Frontal cortex (tissue), 4 donors: ENCODE measurements around the gene SOAT1. TPM values are rescaled to one million over a fixed set of nuclear protein-coding genes. Genes with fewer than 3 reads are reported as not detected.

ENCODE experiments used
- DNase-seq, 2 donors: peaks; one replicate each; pipeline ENCODE4 v3.0.0; 2012; ENCODE audit warnings: low spot score in 2 of 2
- FAIRE-seq: peaks from 2 replicates; lab custom pipeline; 2012; peaks lifted over from hg19 to GRCh38; lab: Jason Lieb, UNC
- total RNA-seq: library from RNA; depleted of rRNA; stranded (reverse); fragments of >200 nt; gene quantifications from one replicate; pipeline ENCODE4 v1.2.3, GENCODE V29; 2014
- donor health status: control.
- donor health status: control.
- donor health status: control.

The SOAT1 gene
- total RNA-seq, 1 donor from 2014 or later: 15.9 TPM

- FAIRE-seq (no peak), DNase-seq (no peak)
Observed at GRCh38 chr1:179302070-179302469, 8.5 kb downstream of the SOAT1 start.

- FAIRE-seq (no peak), DNase-seq (no peak)
Observed at GRCh38 chr1:179303200-179303785, 9.7 kb downstream of the SOAT1 start.

- FAIRE-seq (no peak), DNase-seq (no peak)
Observed at GRCh38 chr1:179305450-179305849, 11.9 kb downstream of the SOAT1 start.

GRCh38 chr1:179310291-179310690 is 16.7 kb downstream of the SOAT1 start:
- FAIRE-seq: no peak

GRCh38 chr1:179310721-179311120 is 17.1 kb downstream of the SOAT1 start:
- FAIRE-seq: no peak

More at GRCh38 chr1:179310291-179310690, 16.7 kb downstream of the SOAT1 start:
- no peak for DNase-seq

GRCh38 chr1:179311149-179311700 is 17.6 kb downstream of the SOAT1 start:
- FAIRE-seq (no peak), DNase-seq (no peak)

More at GRCh38 chr1:179310721-179311120, 17.1 kb downstream of the SOAT1 start:
- DNase-seq: no peak

GRCh38 chr1:179313004-179313403 is 19.4 kb downstream of the SOAT1 start:
- no peak for FAIRE-seq
- no peak for DNase-seq

GRCh38 chr1:179314928-179315327 is 21.3 kb downstream of the SOAT1 start:
- FAIRE-seq (no peak), DNase-seq (no peak)

- DNase-seq (no peak), FAIRE-seq (no peak)
Observed at GRCh38 chr1:179318491-179318890, 24.9 kb downstream of the SOAT1 start.

- no peak for FAIRE-seq
- no peak for DNase-seq
Observed at GRCh38 chr1:179321533-179322216, 28.1 kb downstream of the SOAT1 start.

- FAIRE-seq (no peak), DNase-seq (no peak)
Observed at GRCh38 chr1:179322557-179322956, 29.0 kb downstream of the SOAT1 start.

GRCh38 chr1:179323436-179323835 is 29.8 kb downstream of the SOAT1 start:
- FAIRE-seq (no peak), DNase-seq (no peak)

- FAIRE-seq (no peak), DNase-seq (no peak)
Observed at GRCh38 chr1:179325836-179326235, 32.2 kb downstream of the SOAT1 start.

GRCh38 chr1:179326746-179327145 is 33.1 kb downstream of the SOAT1 start:
- FAIRE-seq (no peak), DNase-seq (no peak)

- FAIRE-seq (no peak), DNase-seq (no peak)
Observed at GRCh38 chr1:179327196-179327595, 33.6 kb downstream of the SOAT1 start.

GRCh38 chr1:179327679-179328078 is 34.1 kb downstream of the SOAT1 start:
- no peak for DNase-seq
- FAIRE-seq: no peak

- no peak for DNase-seq
- no peak for FAIRE-seq
Observed at GRCh38 chr1:179329862-179330261, 36.3 kb downstream of the SOAT1 start.

- no peak for DNase-seq
- no peak for FAIRE-seq
Observed at GRCh38 chr1:179334440-179334839, 40.8 kb downstream of the SOAT1 start.

GRCh38 chr1:179337288-179337687 is 43.7 kb downstream of the SOAT1 start:
- DNase-seq (no peak), FAIRE-seq (no peak)

GRCh38 chr1:179337942-179338560 is 44.5 kb downstream of the SOAT1 start:
- no peak for FAIRE-seq
- no peak for DNase-seq

GRCh38 chr1:179340918-179341317 is 47.3 kb downstream of the SOAT1 start:
- FAIRE-seq (no peak), DNase-seq (no peak)
